Epithelial cell of proximal tubule (primary cell): Measurements from ENCODE around the gene MTUS2. TPM values are rescaled to one million over a fixed set of nuclear protein-coding genes. Genes with fewer than 3 reads are reported as not detected.

Experiments
- DNase-seq: peaks from one replicate; pipeline ENCODE4 v3.0.0-alpha.2; 2011; ENCODE audit warnings: low read depth
- H3K4me3 ChIP-seq: 2 replicates; pipeline ENCODE4 v1.5.1; 2011; ENCODE audit warnings: low read depth, mild to moderate bottlenecking, low read length
- total RNA-seq: library from RNA; depleted of rRNA; stranded (reverse); fragments of >200 nt; gene quantifications from 2 replicates; pipeline ENCODE4 v1.2.3, GENCODE V29; 2015
- TF ChIP-seq, protein P1 (sequence below): conservative IDR thresholded peaks from 2 replicates; pipeline ENCODE4 v1.5.1; 2012; ENCODE audit warnings: low read depth, mild to moderate bottlenecking, low read length

Gene MTUS2
- total RNA-seq, 1 donor from 2014 or later = not detected

DNA sequence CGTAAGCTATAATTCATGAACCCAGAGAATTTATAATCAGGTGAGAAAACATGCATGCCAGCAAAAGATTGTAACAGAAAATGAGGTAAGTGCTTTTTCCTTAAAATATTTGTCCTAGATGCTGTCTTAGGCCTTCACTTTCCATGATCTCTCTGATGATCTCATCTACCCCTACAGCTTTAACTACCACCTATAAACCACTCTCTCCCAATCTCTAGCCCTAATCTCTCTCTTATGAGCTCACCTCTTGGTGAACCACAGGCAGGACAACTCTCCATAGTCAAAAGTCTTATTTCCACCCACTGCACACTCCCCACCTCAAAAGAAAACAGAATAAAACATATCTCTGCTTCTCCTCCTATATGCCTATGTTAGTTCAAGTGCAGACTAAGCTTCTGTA lies 638.3 kb downstream of the MTUS2 start:
- DNase-seq = no peak
- no peak overlapping the region for H3K4me3 ChIP-seq
- TF ChIP-seq, protein P1, sequence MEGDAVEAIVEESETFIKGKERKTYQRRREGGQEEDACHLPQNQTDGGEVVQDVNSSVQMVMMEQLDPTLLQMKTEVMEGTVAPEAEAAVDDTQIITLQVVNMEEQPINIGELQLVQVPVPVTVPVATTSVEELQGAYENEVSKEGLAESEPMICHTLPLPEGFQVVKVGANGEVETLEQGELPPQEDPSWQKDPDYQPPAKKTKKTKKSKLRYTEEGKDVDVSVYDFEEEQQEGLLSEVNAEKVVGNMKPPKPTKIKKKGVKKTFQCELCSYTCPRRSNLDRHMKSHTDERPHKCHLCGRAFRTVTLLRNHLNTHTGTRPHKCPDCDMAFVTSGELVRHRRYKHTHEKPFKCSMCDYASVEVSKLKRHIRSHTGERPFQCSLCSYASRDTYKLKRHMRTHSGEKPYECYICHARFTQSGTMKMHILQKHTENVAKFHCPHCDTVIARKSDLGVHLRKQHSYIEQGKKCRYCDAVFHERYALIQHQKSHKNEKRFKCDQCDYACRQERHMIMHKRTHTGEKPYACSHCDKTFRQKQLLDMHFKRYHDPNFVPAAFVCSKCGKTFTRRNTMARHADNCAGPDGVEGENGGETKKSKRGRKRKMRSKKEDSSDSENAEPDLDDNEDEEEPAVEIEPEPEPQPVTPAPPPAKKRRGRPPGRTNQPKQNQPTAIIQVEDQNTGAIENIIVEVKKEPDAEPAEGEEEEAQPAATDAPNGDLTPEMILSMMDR = no peak

DNA sequence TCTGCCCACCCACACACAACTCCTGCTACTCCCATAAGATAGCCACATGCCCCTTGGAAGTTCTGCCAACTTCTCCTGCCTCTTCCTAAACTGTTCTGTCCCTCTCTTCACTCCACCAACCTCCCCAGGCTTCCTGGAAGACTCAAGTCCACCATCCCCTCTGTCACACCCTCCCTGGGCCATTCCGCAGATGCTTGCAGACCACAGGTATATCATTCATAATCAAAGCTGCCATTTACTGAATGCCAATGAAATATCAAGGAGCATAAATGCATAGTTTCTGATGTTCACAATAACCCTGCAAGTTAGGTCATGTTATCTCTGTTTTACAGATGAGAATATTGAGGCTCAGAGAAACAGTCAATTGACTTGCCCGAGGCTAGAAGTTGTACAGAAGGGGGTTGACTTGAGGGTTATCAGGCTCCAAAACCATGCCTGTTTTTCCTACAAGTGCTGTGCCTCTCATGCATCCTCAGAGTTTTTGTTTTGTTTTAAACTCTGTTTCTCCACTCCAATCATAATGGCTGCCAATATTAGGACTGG lies 639.7 kb downstream of the MTUS2 start:
- TF ChIP-seq, protein P1 = no peak
- DNase-seq = no peak
- no peak overlapping the region for H3K4me3 ChIP-seq

DNA sequence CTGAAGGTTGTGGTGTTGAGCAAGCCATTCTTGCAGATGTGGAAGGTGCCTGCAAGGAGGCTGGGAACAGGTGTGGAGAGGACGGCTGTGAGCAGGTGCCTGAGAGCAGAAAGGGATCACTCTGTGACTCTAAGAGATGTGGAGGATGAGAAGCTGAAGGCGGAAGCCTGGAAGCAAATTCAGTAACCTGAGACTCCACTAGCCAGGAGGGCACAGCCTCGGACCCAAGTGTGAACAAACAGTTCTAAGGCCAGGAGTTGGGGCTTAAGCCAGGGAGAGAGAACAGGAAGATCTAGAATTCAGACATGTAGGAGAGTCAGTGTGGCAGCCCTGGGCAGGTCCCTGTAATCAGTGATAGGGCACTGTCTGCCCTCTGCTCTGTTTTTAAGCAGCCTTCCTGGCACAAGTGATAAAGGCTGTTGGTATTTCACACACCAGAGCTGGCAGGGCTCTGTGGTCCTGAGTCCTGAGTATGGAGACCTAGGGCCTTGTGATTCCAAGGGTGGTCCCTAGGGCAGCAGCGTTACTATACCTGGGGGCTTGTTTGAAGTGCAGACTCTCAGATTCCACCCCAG lies 644.1 kb downstream of the MTUS2 start:
- DNase-seq = no peak
- TF ChIP-seq, protein P1 = no peak
- no peak overlapping the region for H3K4me3 ChIP-seq

DNA sequence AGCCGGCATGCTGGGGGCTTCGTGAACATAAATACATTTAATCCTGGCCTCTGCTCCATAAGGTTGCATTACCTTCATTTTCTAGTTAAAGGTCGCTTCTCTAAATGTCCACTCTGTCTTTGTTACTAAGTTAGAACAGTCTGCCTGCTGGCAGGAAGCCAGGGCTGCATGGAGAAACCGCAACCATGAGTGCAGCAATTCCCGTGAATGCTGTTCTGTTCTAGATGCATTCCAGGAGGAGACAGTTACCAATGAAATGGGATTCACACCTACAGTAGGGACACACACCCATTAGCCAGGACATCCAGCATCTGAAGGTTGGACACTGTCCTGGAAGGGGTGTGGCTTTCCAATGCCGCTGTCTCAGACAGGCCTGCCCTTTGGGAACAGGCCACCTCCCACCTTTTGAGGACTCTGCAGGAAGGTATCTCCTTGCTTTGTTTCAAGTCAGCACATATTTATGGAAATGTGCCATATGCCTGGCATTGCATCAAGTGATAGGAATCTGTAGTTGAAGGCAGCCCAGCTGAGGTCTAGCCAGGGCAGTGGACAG lies 645.7 kb downstream of the MTUS2 start:
- TF ChIP-seq, protein P1 = no peak
- no peak for DNase-seq
- H3K4me3 ChIP-seq = no peak overlapping the region

DNA sequence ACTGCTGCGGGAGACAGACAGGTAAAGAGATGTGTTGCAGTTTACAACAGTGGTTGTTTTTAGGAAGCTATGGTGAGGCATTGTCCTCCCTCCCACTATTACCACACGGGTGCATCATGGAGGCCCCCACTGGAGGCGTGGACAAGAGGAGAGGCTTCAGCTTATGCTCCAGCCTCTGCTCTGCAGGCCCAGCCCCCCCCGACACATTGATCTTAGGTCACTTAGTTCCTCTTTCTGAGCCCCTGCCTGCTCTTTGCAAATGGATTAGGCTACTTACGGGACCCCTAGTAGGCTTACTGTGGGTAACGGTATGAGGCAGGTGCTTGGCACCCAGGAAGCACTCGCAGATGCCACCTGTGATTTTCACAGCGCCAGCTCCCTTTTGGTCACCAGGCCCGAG lies 651.4 kb downstream of the MTUS2 start:
- TF ChIP-seq, protein P1 = no peak
- DNase-seq = no peak
- no peak overlapping the region for H3K4me3 ChIP-seq

DNA sequence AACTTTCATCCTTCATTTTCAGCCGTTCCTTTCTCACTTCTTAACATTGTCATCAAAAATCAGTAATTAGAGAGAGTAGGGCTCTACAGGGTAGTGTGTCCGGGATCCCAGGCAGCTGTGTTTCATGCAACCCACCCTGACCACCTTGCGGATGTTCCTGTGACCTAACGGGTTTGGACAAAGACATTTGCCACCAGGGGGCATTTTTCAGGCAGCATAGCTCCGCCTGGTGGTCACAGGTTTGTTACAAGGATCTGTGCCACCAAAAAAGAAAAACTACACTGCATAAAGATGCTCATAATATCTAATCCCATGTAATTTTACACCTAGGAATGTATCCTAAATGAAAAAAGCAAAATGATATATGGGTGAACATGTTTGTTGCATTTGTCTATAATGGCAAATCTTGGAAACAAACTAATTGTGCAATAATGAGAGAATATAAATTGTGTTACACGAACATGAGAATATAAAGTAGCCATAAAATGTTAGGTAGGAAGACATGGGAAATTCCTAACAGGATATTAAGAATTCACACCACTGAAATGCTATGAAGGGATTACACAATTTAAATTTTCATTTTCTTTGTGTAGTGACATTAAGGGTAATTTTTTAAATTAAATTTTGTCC lies 652.3 kb downstream of the MTUS2 start:
- TF ChIP-seq, protein P1 = peak; percentile 100
- no peak for DNase-seq
- no peak overlapping the region for H3K4me3 ChIP-seq
